Gastrocnemius medialis (tissue), 4 donors: ENCODE data around the gene C2orf68. TPM values are rescaled to one million over a fixed set of nuclear protein-coding genes. Genes with fewer than 3 reads are reported as not detected.
"Not testable (repeated sequence)": the region's sequence is repeated elsewhere in the genome, so short reads cannot be mapped to it uniquely, and the experiment has no call there.

ENCODE experiments used
- ATAC-seq, 2 donors: fragments of 150-250 bp; one replicate each; pipeline ENCODE4 v1.9.1; 2016
- DNase-seq, 2 donors: peaks; one replicate each; pipeline ENCODE4 v3.0.0-alpha.2; 2019
- H3K27ac ChIP-seq, 4 donors: fragments of 200-600 bp; sonication (generic); 1 replicate in 1 of 4; 2 replicates in 3 of 4; pipeline ENCODE4 v1.5.1; 2016 to 2018; ENCODE audit warnings: mild to moderate bottlenecking in 2 of 4, moderate library complexity in 1 of 4
- H3K27me3 ChIP-seq, 3 donors: fragments of 200-600 bp; sonication (generic) in 2 of 3; 1 replicate in 1 of 3; 2 replicates in 2 of 3; pipeline versions ENCODE4 v1.5.1 to v1.6.0; 2016 to 2019; ENCODE audit warnings: mild to moderate bottlenecking in 1 of 3, moderate library complexity in 1 of 3
- H3K36me3 ChIP-seq, 2 donors: fragments of 200-600 bp; sonication (generic) in 1 of 2; one replicate each; pipeline ENCODE4 v1.5.1; 2017 to 2018
- H3K4me1 ChIP-seq, 2 donors: fragments of 200-600 bp; sonication (generic) in 1 of 2; one replicate each; pipeline ENCODE4 v1.5.1; 2016 to 2017; ENCODE audit warnings: mild to moderate bottlenecking in 2 of 2
- H3K4me3 ChIP-seq, 4 donors: fragments of 200-600 bp; sonication (generic) in 3 of 4; 1 replicate in 1 of 4; 2 replicates in 3 of 4; pipeline ENCODE4 v1.5.1; 2016 to 2019; ENCODE audit warnings: mild to moderate bottlenecking in 2 of 4
- H3K9me3 ChIP-seq, 3 donors: fragments of 200-600 bp; sonication (generic) in 2 of 3; 1 replicate in 1 of 3; 2 replicates in 2 of 3; pipeline ENCODE4 v1.5.1; 2016 to 2019
- CTCF ChIP-seq, 5 experiments: fragments of 450-650 bp in 3 of 5; fragments of 200-600 bp in 2 of 5; sonication (generic) in 2 of 5; IDR thresholded peaks in 4 of 5; conservative IDR thresholded peaks in 1 of 5; 1 replicate in 4 of 5; 2 replicates in 1 of 5; pipeline ENCODE4 v1.5.1; 2016 to 2019; ENCODE audit warnings: antibody characterized with exemption in 5 of 5, mild to moderate bottlenecking in 3 of 5, moderate library complexity in 3 of 5
- POLR2A ChIP-seq, 2 donors: fragments of 450-650 bp; IDR thresholded peaks; one replicate each; pipeline ENCODE4 v1.6.1; 2017; ENCODE audit warnings: antibody characterized with exemption in 2 of 2, mild to moderate bottlenecking in 2 of 2, moderate library complexity in 2 of 2
- in situ Hi-C, 4 donors: fragments of 200-750 bp; cut with MboI; loops; one replicate each; pipeline versions ENCODE4 v1.15.0 to v1.8.0; 2017; ENCODE audit warnings: low sequenced_read_pairs in 4 of 4
- intact Hi-C: fragments of 100-400 bp; cut with DNase I; formaldehyde crosslinking; loops from one replicate; pipeline ENCODE4 v1.15.1; 2023; ENCODE audit warnings: low total_unique reads
- total RNA-seq, 4 donors: library from RNA; depleted of rRNA; stranded (reverse); fragments of >200 nt; gene quantifications; one replicate each; pipeline versions ENCODE4 v1.1.0 to v1.2.3, GENCODE V29; 2016

C2orf68 gene
- total RNA-seq, 4 donors from 2014 or later = 28.4 to 35.4 (median 32.3) TPM

- DNase-seq = no peak
- no peaks in the 10 kb centered on the region for H3K27me3 ChIP-seq
- in situ Hi-C loops = no loop called here
- no peak for TF ChIP-seq CTCF (IDR thresholded peaks at IDR 0.05 in 4 of 5, conservative IDR thresholded peaks at IDR 0.05 in 1 of 5)
- TF ChIP-seq POLR2A (IDR thresholded peaks at IDR 0.05) = no peak
- H3K4me1 ChIP-seq = peaks cover 4 to 7% of the 10 kb centered on the region in 2 donors
- H3K27ac ChIP-seq = no peak overlapping the region
- intact Hi-C loops = no loop called here
- H3K4me3 ChIP-seq = no peak overlapping the region
- H3K36me3 ChIP-seq = peaks cover 0 to 4% of the 10 kb centered on the region in 2 donors
- H3K9me3 ChIP-seq = no peaks in the 10 kb centered on the region
- no peak for ATAC-seq
These were observed 47.6 kb upstream of the C2orf68 start for GRCh38 chr2:85659324-85659981.

GRCh38 chr2:85657399-85657798 is 45.5 kb upstream of the C2orf68 start:
- H3K4me1 ChIP-seq, in situ Hi-C loops, H3K27me3 ChIP-seq, H3K9me3 ChIP-seq, intact Hi-C loops, ATAC-seq, DNase-seq, H3K4me3 ChIP-seq, H3K27ac ChIP-seq: not testable (repeated sequence)
- peaks cover 0 to 13% of the 10 kb centered on the region in 2 donors for H3K36me3 ChIP-seq

GRCh38 chr2:85656468-85656867 is 44.6 kb upstream of the C2orf68 start:
- Histone ChIP-seq H3K4me1 (no peaks in the 10 kb centered on the region), H3K36me3 (peaks cover 0 to 20% of the 10 kb centered on the region in 2 donors), H3K27ac (peak overlapping the region in 1 of 4 donors; percentile 42), H3K4me3 (no peak overlapping the region), H3K9me3 (no peaks in the 10 kb centered on the region), H3K27me3 (no peaks in the 10 kb centered on the region)
- ATAC-seq (peak in 1 of 2 donors; percentile 28), DNase-seq (no peak)
- intact Hi-C loops (no loop called here), in situ Hi-C loops (no loop called here)
- TF ChIP-seq POLR2A (IDR thresholded peaks at IDR 0.05) (no peak), CTCF (IDR thresholded peaks at IDR 0.05 in 4 of 5, conservative IDR thresholded peaks at IDR 0.05 in 1 of 5) (no peak)

GRCh38 chr2:85655961-85656417 is 44.1 kb upstream of the C2orf68 start:
- no peak for TF ChIP-seq POLR2A (IDR thresholded peaks at IDR 0.05)
- TF ChIP-seq CTCF (IDR thresholded peaks at IDR 0.05 in 4 of 5, conservative IDR thresholded peaks at IDR 0.05 in 1 of 5) = no peak
- in situ Hi-C loops = no loop called here
- Histone ChIP-seq H3K4me1 (no peaks in the 10 kb centered on the region), H3K9me3 (no peaks in the 10 kb centered on the region), H3K36me3 (peaks cover 0 to 25% of the 10 kb centered on the region in 2 donors), H3K27me3 (no peaks in the 10 kb centered on the region), H3K4me3 (no peak overlapping the region), H3K27ac (peak overlapping the region in 1 of 4 donors; percentile 42)
- intact Hi-C loops = no loop called here
- no peak for DNase-seq
- ATAC-seq = peak in 1 of 2 donors; percentile 15

- Histone ChIP-seq H3K27me3 (no peaks in the 10 kb centered on the region), H3K27ac (no peak overlapping the region), H3K4me3 (no peak overlapping the region), H3K9me3 (no peaks in the 10 kb centered on the region), H3K36me3 (peaks cover 0 to 45% of the 10 kb centered on the region in 2 donors), H3K4me1 (no peaks in the 10 kb centered on the region)
- DNase-seq = no peak
- no peak for ATAC-seq
- intact Hi-C loops (no loop called here), in situ Hi-C loops (no loop called here)
- TF ChIP-seq CTCF (IDR thresholded peaks at IDR 0.05 in 4 of 5, conservative IDR thresholded peaks at IDR 0.05 in 1 of 5) = no peak
- TF ChIP-seq POLR2A (IDR thresholded peaks at IDR 0.05) = no peak
These were observed 42.1 kb upstream of the C2orf68 start for GRCh38 chr2:85653996-85654395.
